HepG2 (cell line): ENCODE measurements around the gene CARD19. TPM values are rescaled to one million over a fixed set of nuclear protein-coding genes. Genes with fewer than 3 reads are reported as not detected.

Experiments used
- ATAC-seq: fragments of 200-7000 bp; cut with Tn5 transposase; 3 replicates; pipeline ENCODE4 v1.9.1; 2020; ENCODE audit warnings: mild to moderate bottlenecking, moderate library complexity
- BruUV-seq: library from RNA; stranded (reverse); fragments of 400-500 nt; replicated peaks from 2 replicates; lab custom pipeline; 2021; lab: Mats Ljungman, UMichigan
- CTCF ChIA-PET: fragments of 300-600 bp; formaldehyde crosslinking; extraction: SDS; loops from one replicate; lab custom pipeline; 2021; ENCODE audit warnings: low total read pairs, inconsistent platforms, low intra/inter-chr PET ratio; lab: Yijun Ruan, JAX
- POLR2A ChIA-PET: fragments of 350-600 bp; sonication (Branson Sonifier 250); formaldehyde crosslinking; loops from one replicate; lab custom pipeline; 2020; ENCODE audit warnings: antibody characterized with exemption, inconsistent platforms; lab: Yijun Ruan, JAX
- DNase-seq: peaks from one replicate; pipeline ENCODE4 v3.0.0-alpha.2; 2015; ENCODE audit warnings: low spot score
- FAIRE-seq: peaks from 3 replicates; lab custom pipeline; 2011; peaks lifted over from hg19 to GRCh38; lab: Jason Lieb, UNC
- H2AFZ ChIP-seq: one replicate; pipeline ENCODE4 v1.6.1; 2011; ENCODE audit warnings: low read length, inconsistent platforms
- H3K27ac ChIP-seq: fragments of 300-600 bp; 3 replicates; pipeline ENCODE4 v1.8.0; 2011; ENCODE audit warnings: mixed run types, mild to moderate bottlenecking, mixed read lengths, low read length, inconsistent platforms; ENCODE audit not compliant: insufficient read depth; ENCODE audit errors: extremely low read length
- H3K27me3 ChIP-seq, 2 experiments: fragments of 200-600 bp in 1 of 2; 2 replicates in 1 of 2; 3 replicates in 1 of 2; pipeline versions ENCODE4 v1.6.0 to v1.8.0; 2011; ENCODE audit warnings: low read length in 2 of 2, mild to moderate bottlenecking in 2 of 2, moderate library complexity in 2 of 2, inconsistent platforms in 1 of 2; ENCODE audit not compliant: insufficient read depth in 2 of 2, control insufficient read depth in 1 of 2
- H3K36me3 ChIP-seq, 2 experiments: fragments of 200-600 bp in 1 of 2; replicated peaks in 1 of 2; 2 replicates in 1 of 2; 3 replicates in 1 of 2; pipeline versions ENCODE4 v1.5.1 to v1.8.0; 2011; ENCODE audit warnings: low read length in 2 of 2, inconsistent platforms in 1 of 2; ENCODE audit not compliant: insufficient read depth in 2 of 2, control insufficient read depth in 1 of 2
- H3K4me1 ChIP-seq: 2 replicates; pipeline ENCODE4 v1.5.1; 2012; ENCODE audit warnings: low read length, inconsistent platforms; ENCODE audit not compliant: insufficient read depth
- H3K4me2 ChIP-seq: 2 replicates; pipeline ENCODE4 v1.6.0; 2011; ENCODE audit warnings: low read depth, low read length, inconsistent platforms
- H3K4me3 ChIP-seq, 3 experiments: fragments of 200-600 bp in 1 of 3; sonication (generic), shearing (Covaris generic) in 1 of 3; replicated peaks in 1 of 3; 2 replicates each; pipeline ENCODE4 v1.5.1; 2011 to 2016; ENCODE audit warnings: low read length in 3 of 3, inconsistent platforms in 2 of 3, low read depth in 2 of 3, mild to moderate bottlenecking in 2 of 3, control low read depth in 1 of 3, mixed read lengths in 1 of 3; ENCODE audit not compliant: insufficient read depth in 1 of 3
- H3K79me2 ChIP-seq: one replicate; pipeline ENCODE4 v1.6.1; 2011; ENCODE audit warnings: low read length, inconsistent platforms; ENCODE audit not compliant: insufficient read depth
- H3K9ac ChIP-seq: 2 replicates; pipeline ENCODE4 v1.6.0; 2011; ENCODE audit warnings: mild to moderate bottlenecking, low read depth, low read length, inconsistent platforms; ENCODE audit not compliant: insufficient read depth
- H3K9me3 ChIP-seq: 2 replicates; pipeline ENCODE4 v1.5.1; 2012; ENCODE audit warnings: mild to moderate bottlenecking, low read length
- H4K20me1 ChIP-seq: 2 replicates; pipeline ENCODE4 v1.6.0; 2011; ENCODE audit warnings: inconsistent platforms, mild to moderate bottlenecking, low read length, moderate library complexity; ENCODE audit not compliant: insufficient read depth
- EP300 ChIP-seq, 3 experiments: sonication (generic) in 1 of 3; formaldehyde crosslinking in 1 of 3; IDR thresholded peaks; 2 replicates each; pipeline versions ENCODE4 v1.5.1 to v1.6.1; 2011 to 2020; ENCODE audit warnings: low read depth in 2 of 3, low read length in 2 of 3, borderline replicate concordance in 1 of 3, improper control_type of control experiment in 1 of 3, mild to moderate bottlenecking in 1 of 3, missing genetic modification reagents in 1 of 3, moderate library complexity in 1 of 3
- GMEB2 ChIP-seq: IDR thresholded peaks from 2 replicates; pipeline ENCODE4 v1.6.1; 2016; ENCODE audit warnings: missing biosample characterization, missing genetic modification reagents, low read depth
- GPN1 ChIP-seq: sonication (generic); formaldehyde crosslinking; IDR thresholded peaks from 2 replicates; pipeline ENCODE4 v1.5.1; 2020; ENCODE audit warnings: missing genetic modification reagents, borderline replicate concordance
- HIVEP1 ChIP-seq: sonication (generic); formaldehyde crosslinking; IDR thresholded peaks from 2 replicates; pipeline ENCODE4 v1.4.0; 2020; ENCODE audit warnings: mild to moderate bottlenecking, missing genetic modification reagents
- KDM5A ChIP-seq: fragments of 200-600 bp; sonication (generic); IDR thresholded peaks from 2 replicates; pipeline ENCODE4 v1.7.0; 2018; ENCODE audit warnings: antibody characterized with exemption, mild to moderate bottlenecking, low read length, borderline replicate concordance
- KLF11 ChIP-seq: IDR thresholded peaks from 2 replicates; pipeline ENCODE4 v1.6.1; 2016; ENCODE audit warnings: missing compliant biosample characterization
- KLF16 ChIP-seq, 2 experiments: sonication (generic) in 1 of 2; formaldehyde crosslinking in 1 of 2; IDR thresholded peaks; 2 replicates each; pipeline versions ENCODE4 v1.6.1 to v1.8.0; 2016 to 2023; ENCODE audit warnings: missing genetic modification reagents in 2 of 2, missing compliant biosample characterization in 1 of 2
- MAX ChIP-seq: IDR thresholded peaks from 2 replicates; pipeline ENCODE4 v1.6.1; 2012; ENCODE audit warnings: inconsistent platforms
- NCOA5 ChIP-seq: sonication (generic); formaldehyde crosslinking; IDR thresholded peaks from 2 replicates; pipeline ENCODE4 v1.4.0; 2020; ENCODE audit warnings: missing genetic modification reagents
- PHF21A ChIP-seq: sonication (generic); formaldehyde crosslinking; IDR thresholded peaks from 2 replicates; pipeline ENCODE4 v1.5.0; 2020; ENCODE audit warnings: mild to moderate bottlenecking, missing genetic modification reagents
- RXRB ChIP-seq: IDR thresholded peaks from 2 replicates; pipeline ENCODE4 v1.6.1; 2016; ENCODE audit warnings: borderline replicate concordance, missing genetic modification reagents, missing compliant biosample characterization
- SP1 ChIP-seq, 2 experiments: fragments of 450-650 bp in 1 of 2; sonication (generic) in 1 of 2; formaldehyde crosslinking in 1 of 2; IDR thresholded peaks; 2 replicates each; pipeline versions ENCODE4 v1.4.0 to v1.6.1; 2016 to 2020; ENCODE audit warnings: missing genetic modification reagents in 1 of 2
- TMF1 ChIP-seq: sonication (generic); formaldehyde crosslinking; IDR thresholded peaks from 2 replicates; pipeline ENCODE4 v1.8.1; 2022; ENCODE audit warnings: low read depth, missing genetic modification reagents
- ZFP90 ChIP-seq: sonication (generic); formaldehyde crosslinking; IDR thresholded peaks from 2 replicates; pipeline ENCODE4 v1.8.0; 2022; ENCODE audit warnings: missing genetic modification reagents, mild to moderate bottlenecking, inconsistent platforms, borderline replicate concordance
- ZNF331 ChIP-seq: sonication (generic); formaldehyde crosslinking; IDR thresholded peaks from 2 replicates; pipeline ENCODE4 v1.4.0; 2020; ENCODE audit warnings: missing genetic modification reagents
- ZNF34 ChIP-seq: sonication (generic); formaldehyde crosslinking; IDR thresholded peaks from 2 replicates; pipeline ENCODE4 v1.4.0; 2020; ENCODE audit warnings: mild to moderate bottlenecking, missing genetic modification reagents, borderline replicate concordance
- ZNF841 ChIP-seq: sonication (generic); formaldehyde crosslinking; IDR thresholded peaks from 2 replicates; pipeline ENCODE4 v1.8.1; 2023; ENCODE audit warnings: missing genetic modification reagents, borderline replicate concordance
- ZSCAN21 ChIP-seq: sonication (generic); formaldehyde crosslinking; IDR thresholded peaks from 2 replicates; pipeline ENCODE4 v1.8.0; 2022; ENCODE audit warnings: mild to moderate bottlenecking, missing genetic modification reagents, moderate library complexity, borderline replicate concordance
- WGBS: methylation state at CpG from one replicate; pipeline ENCODE4 v1.1.6; 2017; ENCODE audit warnings: low lambda C conversion rate; 5-methylcytosine and 5-hydroxymethylcytosine counted together
- in situ Hi-C: cut with HindIII; loops from 2 replicates; pipeline ENCODE4 v1.10.0; 2017; ENCODE audit warnings: low pct_unique_long_range_greater_than_20kb; ENCODE audit not compliant: extremely low pct_ligation_motif_present
- intact Hi-C: fragments of 100-400 bp; cut with micrococcal nuclease; formaldehyde crosslinking; loops from one replicate; pipeline ENCODE4 v1.10.0; 2022; ENCODE audit not compliant: unreplicated experiment
- polyA plus RNA-seq, 8 experiments: library from polyadenylated mRNA; depleted of rRNA in 3 of 8; stranded (reverse) in 7 of 8; unstranded in 1 of 8; fragments of >200 nt; fragmentation: Illumina TruSeq in 4 of 8; extraction: Trizol in 4 of 8; gene quantifications; 2 replicates each; pipeline versions ENCODE4 v1.2.1 to v1.2.3, GENCODE V29; 2011 to 2016; ENCODE audit warnings: low read depth in 4 of 8, missing spikeins in 1 of 8, mixed read lengths in 1 of 8; ENCODE audit not compliant: insufficient read depth in 1 of 8
- total RNA-seq, 5 experiments: library from RNA; depleted of rRNA; stranded (reverse); fragments of >200 nt; fragmentation: Illumina TruSeq; extraction: Trizol; gene quantifications; 2 replicates each; pipeline ENCODE4 v1.2.3, GENCODE V29; 2016; ENCODE audit warnings: low read depth in 1 of 5
- TF ChIP-seq, protein P1 (sequence below): sonication (generic); formaldehyde crosslinking; IDR thresholded peaks from 2 replicates; pipeline ENCODE4 v1.4.0; 2020; ENCODE audit warnings: mild to moderate bottlenecking, missing genetic modification reagents

The CARD19 gene
- total and polyA plus RNA-seq, 2 of the 13 experiments (the other 11 are each of a cell fraction or from before 2014, with no cell fraction given), result 18.4 to 47.2 TPM

DNA sequence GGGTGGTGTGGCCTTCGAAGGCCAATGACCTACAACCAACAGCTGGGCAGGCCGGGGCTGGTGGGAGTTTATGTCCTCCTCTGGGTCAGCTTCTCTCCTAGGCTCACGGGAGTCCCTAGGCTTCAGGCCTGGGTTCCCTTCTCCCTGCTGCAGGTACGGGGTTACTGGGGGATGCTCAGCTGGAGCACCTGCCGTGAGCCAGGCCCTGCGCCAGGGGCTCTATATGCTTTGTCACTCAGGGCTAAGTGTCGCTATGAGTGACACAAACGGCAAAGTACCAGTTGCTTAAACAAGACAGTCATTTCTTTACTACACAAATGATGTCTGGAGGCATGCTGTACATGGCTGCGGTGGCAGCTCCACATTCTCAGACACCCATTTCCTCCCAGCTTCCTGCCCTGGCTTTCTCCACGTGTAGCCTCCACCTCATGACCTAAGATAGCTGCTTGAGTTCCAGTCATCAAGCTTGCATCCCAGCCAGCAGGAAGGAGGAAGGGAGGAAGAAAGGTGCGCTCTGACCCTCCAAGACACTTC is 60.5 kb downstream of the CARD19 start (continued):
- no peak for TF ChIP-seq ZSCAN21
- TF ChIP-seq GMEB2 (CRISPR knock-in tag), result no peak

- H3K9ac ChIP-seq, result no peak overlapping the region
- no peaks in the 10 kb centered on the region for H3K79me2 ChIP-seq
- DNase-seq, result peak; percentile 76
- H3K4me3 ChIP-seq, result peak overlapping the region in 1 of 3 experiments; percentile 44; a peak in 1 of 6 replicates
- no peaks in the 10 kb centered on the region for H4K20me1 ChIP-seq
- in situ Hi-C loops, result loop anchor here (5.0 to 25.0 kb wide), 2 partner anchors 142 to 277 kb away; no protein-coding TSS in a partner anchor
- no TSS peak for BruUV-seq
- ChIA-PET POLR2A (interaction anchor here (1.4 to 1.5 kb wide), 2 partner anchors 33 to 139 kb away, joined by 3 read pairs; no protein-coding TSS in a partner anchor), CTCF (interaction anchor here (0.7 to 2.4 kb wide), 5 partner anchors 142 to 268 kb away, joined by 4 to 23 read pairs (median 7); no protein-coding TSS in a partner anchor)
- H3K4me1 ChIP-seq, result peaks cover 39% of the 10 kb centered on the region
- peak; percentile 78 for FAIRE-seq
- no peaks in the 10 kb centered on the region for H3K36me3 ChIP-seq
- H3K27me3 ChIP-seq, result peaks cover 0 to 11% of the 10 kb centered on the region in 2 experiments; a peak in 2 of 5 replicates
- peak overlapping the region; percentile 64 for H3K4me2 ChIP-seq
- 13% methylated on average over 19 of the region's 19 CpGs for WGBS
- no peak overlapping the region for H3K27ac ChIP-seq
- peak; percentile 96 for ATAC-seq
- intact Hi-C loops, result loop anchor here (1.0 to 10.0 kb wide), 3 partner anchors 81 to 265 kb away; no protein-coding TSS in a partner anchor
- H2AFZ ChIP-seq, result no peak overlapping the region
- no peaks in the 10 kb centered on the region for H3K9me3 ChIP-seq
- no peak; the same call in 1 of the 2 replicates for TF ChIP-seq MAX
- peak; percentile 69 for TF ChIP-seq ZNF331
- peak; percentile 48 for TF ChIP-seq PHF21A (CRISPR knock-in tag)
- peak; percentile 57; the same call in 1 of the 2 replicates for TF ChIP-seq RXRB (CRISPR knock-in tag)
- TF ChIP-seq KLF11, result no peak
- TF ChIP-seq EP300 (IDR thresholded peaks at IDR 0.05; ENCODE audit: low read depth in 2 of 2, low read length in 2 of 2), result no peak
- peak; percentile 44; the same call in 1 of the 2 replicates for TF ChIP-seq EP300 (CRISPR knock-in tag; IDR thresholded peaks at IDR 0.05; ENCODE audit: borderline replicate concordance)
- TF ChIP-seq SP1 (IDR thresholded peaks at IDR 0.05), result no peak
- peak; percentile 53; the same call in 1 of the 2 replicates for TF ChIP-seq SP1 (CRISPR knock-in tag; IDR thresholded peaks at IDR 0.05)
- TF ChIP-seq KDM5A, result no peak
- TF ChIP-seq HIVEP1 (CRISPR knock-in tag), result no peak
- TF ChIP-seq GPN1 (CRISPR knock-in tag), result no peak
- TF ChIP-seq TMF1 (CRISPR knock-in tag), result no peak
- no peak for TF ChIP-seq ZNF34 (CRISPR knock-in tag)
- TF ChIP-seq, protein P1, sequence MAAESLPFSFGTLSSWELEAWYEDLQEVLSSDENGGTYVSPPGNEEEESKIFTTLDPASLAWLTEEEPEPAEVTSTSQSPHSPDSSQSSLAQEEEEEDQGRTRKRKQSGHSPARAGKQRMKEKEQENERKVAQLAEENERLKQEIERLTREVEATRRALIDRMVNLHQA, result no peak
- TF ChIP-seq ZFP90 (CRISPR knock-in tag), result no peak
- no peak for TF ChIP-seq ZNF841
- peak in 1 of 2 experiments; percentile 63; a peak in 1 of 4 replicates for TF ChIP-seq KLF16 (CRISPR knock-in tag; IDR thresholded peaks at IDR 0.05)
- no peak for TF ChIP-seq NCOA5 (CRISPR knock-in tag)
Measured at GRCh38 chr9:93159601-93160471, 63.8 kb downstream of the CARD19 start.
